Esophagus muscularis mucosa (tissue), 3 donors: ENCODE data around the gene ZNF423.

ENCODE experiments used
- POLR2AphosphoS5 ChIP-seq, 2 donors: sonication (generic); formaldehyde crosslinking; IDR thresholded peaks; one replicate each; pipeline ENCODE4 v1.6.1; 2017; ENCODE audit warnings: antibody characterized with exemption in 2 of 2
- TF ChIP-seq, protein P1 (sequence below), 3 experiments: fragments of 200-600 bp in 2 of 3; fragments of 450-650 bp in 1 of 3; sonication (generic) in 2 of 3; IDR thresholded peaks; one replicate each; pipeline ENCODE4 v1.5.1; 2017 to 2019; ENCODE audit warnings: antibody characterized with exemption in 3 of 3, mild to moderate bottlenecking in 2 of 3, moderate library complexity in 1 of 3

DNA sequence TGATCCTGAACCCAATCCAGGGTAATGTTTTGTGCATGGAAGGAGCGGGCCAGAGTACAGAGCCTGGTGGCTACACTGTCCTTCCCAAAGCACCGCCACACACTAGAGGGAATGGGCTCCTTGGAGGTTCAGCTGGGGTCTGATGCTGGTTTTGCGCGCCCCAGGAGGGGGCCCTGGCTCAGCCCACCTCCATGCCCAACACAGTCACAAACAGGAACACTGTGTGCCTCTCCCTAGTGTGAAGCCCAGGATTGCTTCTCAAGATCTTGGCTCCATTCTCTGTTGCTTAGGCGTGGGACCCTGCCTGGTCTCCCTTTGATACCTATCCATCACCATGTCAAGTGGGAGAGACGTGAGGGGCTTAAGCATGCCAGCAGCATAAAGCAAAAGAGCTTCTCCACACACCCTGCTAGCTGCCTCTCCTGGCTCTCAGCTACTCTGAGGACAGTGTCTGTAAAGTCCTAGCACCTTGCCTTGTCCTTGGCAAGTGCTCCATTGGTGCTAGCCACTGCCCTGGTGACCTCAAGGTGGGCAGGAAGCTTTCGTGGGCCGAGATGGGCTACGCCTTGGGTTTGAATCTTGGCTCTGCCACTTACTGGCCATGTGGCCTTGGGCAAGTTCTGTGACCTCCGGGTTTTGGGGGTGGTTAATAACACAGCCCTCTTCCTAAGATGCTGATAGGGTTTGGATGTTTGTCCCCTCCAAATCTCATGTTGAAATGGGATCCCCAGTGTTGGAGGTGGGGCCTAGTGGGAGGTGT is 360.1 kb downstream of the ZNF423 start:
- TF ChIP-seq POLR2AphosphoS5 (IDR thresholded peaks at IDR 0.05): no peak
- TF ChIP-seq, protein P1, sequence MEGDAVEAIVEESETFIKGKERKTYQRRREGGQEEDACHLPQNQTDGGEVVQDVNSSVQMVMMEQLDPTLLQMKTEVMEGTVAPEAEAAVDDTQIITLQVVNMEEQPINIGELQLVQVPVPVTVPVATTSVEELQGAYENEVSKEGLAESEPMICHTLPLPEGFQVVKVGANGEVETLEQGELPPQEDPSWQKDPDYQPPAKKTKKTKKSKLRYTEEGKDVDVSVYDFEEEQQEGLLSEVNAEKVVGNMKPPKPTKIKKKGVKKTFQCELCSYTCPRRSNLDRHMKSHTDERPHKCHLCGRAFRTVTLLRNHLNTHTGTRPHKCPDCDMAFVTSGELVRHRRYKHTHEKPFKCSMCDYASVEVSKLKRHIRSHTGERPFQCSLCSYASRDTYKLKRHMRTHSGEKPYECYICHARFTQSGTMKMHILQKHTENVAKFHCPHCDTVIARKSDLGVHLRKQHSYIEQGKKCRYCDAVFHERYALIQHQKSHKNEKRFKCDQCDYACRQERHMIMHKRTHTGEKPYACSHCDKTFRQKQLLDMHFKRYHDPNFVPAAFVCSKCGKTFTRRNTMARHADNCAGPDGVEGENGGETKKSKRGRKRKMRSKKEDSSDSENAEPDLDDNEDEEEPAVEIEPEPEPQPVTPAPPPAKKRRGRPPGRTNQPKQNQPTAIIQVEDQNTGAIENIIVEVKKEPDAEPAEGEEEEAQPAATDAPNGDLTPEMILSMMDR (IDR thresholded peaks at IDR 0.05): no peak
